Ishikawa (cell line): ENCODE results near the gene UPP2.

Experiments
- CEBPB ChIP-seq: IDR thresholded peaks from 2 replicates; pipeline ENCODE4 v1.6.1; 2012
- CREB1 ChIP-seq: IDR thresholded peaks from 2 replicates; pipeline ENCODE4 v1.6.1; 2012; ENCODE audit warnings: low read depth
- MAX ChIP-seq: IDR thresholded peaks from 2 replicates; pipeline ENCODE4 v1.6.1; 2012
- RAD21 ChIP-seq: IDR thresholded peaks from 2 replicates; pipeline ENCODE4 v1.6.1; 2012; ENCODE audit warnings: low read depth
- REST ChIP-seq: IDR thresholded peaks from 2 replicates; pipeline ENCODE4 v1.6.1; 2012; ENCODE audit warnings: low read depth, mild to moderate bottlenecking
- TAF1 ChIP-seq: IDR thresholded peaks from 2 replicates; pipeline ENCODE4 v1.6.1; 2012; ENCODE audit warnings: low read depth, mild to moderate bottlenecking
- TCF12 ChIP-seq: IDR thresholded peaks from 2 replicates; pipeline ENCODE4 v1.6.1; 2012; ENCODE audit warnings: low read depth
- YY1 ChIP-seq: IDR thresholded peaks from 2 replicates; pipeline ENCODE4 v1.6.1; 2012; ENCODE audit warnings: low read depth
- ZBTB7A ChIP-seq: IDR thresholded peaks from 2 replicates; pipeline ENCODE4 v1.6.1; 2012; ENCODE audit warnings: low read depth

- TF ChIP-seq CREB1 = no peak
- no peak for TF ChIP-seq YY1
- no peak for TF ChIP-seq TCF12
- TF ChIP-seq TAF1 = no peak
- TF ChIP-seq MAX = no peak
- TF ChIP-seq RAD21 = no peak
- TF ChIP-seq REST = no peak
- TF ChIP-seq CEBPB = no peak
- no peak for TF ChIP-seq ZBTB7A
Observed at GRCh38 chr2:158182676-158183295, 81.1 kb downstream of the UPP2 start.
